Cerebellar nuclear complex (tissue), 1 donor: ENCODE measurements around the gene KCNS1.

Experiments used
- DNase-seq, 2 experiments: peaks; one replicate each; lab custom pipeline; 2025; lab: John Stamatoyannopoulos, UW

KCNS1 gene

GRCh38 chr20:45049904-45050471 is 50.9 kb downstream of the KCNS1 start:
- DNase-seq, result no peak

GRCh38 chr20:45049438-45049837 is 51.5 kb downstream of the KCNS1 start:
- no peak for DNase-seq

- no peak for DNase-seq
Observed at GRCh38 chr20:45047581-45048119, 53.3 kb downstream of the KCNS1 start.

DNA sequence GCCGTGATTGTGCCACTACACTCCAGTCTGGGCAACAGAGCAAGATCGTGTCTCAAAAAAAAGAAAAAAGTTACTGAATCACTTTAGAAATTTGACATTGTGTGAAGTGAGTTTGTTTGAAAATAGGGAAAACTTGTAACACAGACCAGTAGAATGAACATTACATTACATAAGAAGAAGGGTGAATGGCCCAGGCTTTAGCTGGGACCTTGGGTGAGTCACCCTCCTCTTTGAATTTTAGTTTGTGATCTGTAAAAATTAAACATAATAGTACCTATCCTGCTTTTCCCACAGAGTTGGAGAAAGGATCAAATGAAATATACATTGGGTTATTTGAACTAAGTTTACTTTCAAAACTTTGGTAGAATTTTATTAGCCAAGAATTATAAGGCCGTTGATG is 56.3 kb downstream of the KCNS1 start:
- DNase-seq, result no peak

DNA sequence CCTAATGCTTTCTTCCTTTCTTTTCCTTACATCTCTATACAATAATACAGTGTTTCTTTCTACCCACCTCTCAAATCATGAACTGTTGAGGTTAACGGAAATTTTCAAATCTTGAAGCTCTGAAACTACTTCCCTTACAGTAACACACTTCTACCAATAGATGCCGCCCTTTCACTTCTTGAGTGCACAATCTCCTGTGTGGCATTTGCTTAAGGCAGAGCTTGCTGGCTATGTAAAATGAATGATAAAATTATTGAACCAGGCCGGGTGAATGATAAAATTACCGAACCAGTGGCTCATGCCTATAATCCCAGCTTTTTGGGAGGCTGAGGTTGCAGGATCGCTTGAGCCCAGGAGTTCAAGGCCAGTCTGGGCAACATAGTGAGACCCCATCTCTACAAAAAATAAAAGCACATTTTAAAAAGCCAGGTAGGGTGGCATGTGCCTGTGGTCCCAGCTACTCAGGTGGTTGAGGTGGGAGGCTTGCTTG is 56.8 kb downstream of the KCNS1 start:
- DNase-seq, result no peak

GRCh38 chr20:45042978-45043377 is 57.9 kb downstream of the KCNS1 start:
- DNase-seq, result no peak
